GM10266 (cell line): ENCODE data around the gene SCLT1.

Experiments used
- DNase-seq: peaks from one replicate; pipeline ENCODE4 v3.0.0; 2012; ENCODE audit errors: extremely low spot score
- TF ChIP-seq, protein P1 (sequence below): IDR thresholded peaks from 2 replicates; pipeline ENCODE4 v1.5.1; 2012; ENCODE audit warnings: mild to moderate bottlenecking, low read depth; ENCODE audit not compliant: control insufficient read depth, insufficient read depth; ENCODE audit errors: missing control alignments

SCLT1 gene

GRCh38 chr4:128916832-128917231, 176.5 kb downstream of the SCLT1 start:
- peak; percentile 21 for DNase-seq
- TF ChIP-seq, protein P1, sequence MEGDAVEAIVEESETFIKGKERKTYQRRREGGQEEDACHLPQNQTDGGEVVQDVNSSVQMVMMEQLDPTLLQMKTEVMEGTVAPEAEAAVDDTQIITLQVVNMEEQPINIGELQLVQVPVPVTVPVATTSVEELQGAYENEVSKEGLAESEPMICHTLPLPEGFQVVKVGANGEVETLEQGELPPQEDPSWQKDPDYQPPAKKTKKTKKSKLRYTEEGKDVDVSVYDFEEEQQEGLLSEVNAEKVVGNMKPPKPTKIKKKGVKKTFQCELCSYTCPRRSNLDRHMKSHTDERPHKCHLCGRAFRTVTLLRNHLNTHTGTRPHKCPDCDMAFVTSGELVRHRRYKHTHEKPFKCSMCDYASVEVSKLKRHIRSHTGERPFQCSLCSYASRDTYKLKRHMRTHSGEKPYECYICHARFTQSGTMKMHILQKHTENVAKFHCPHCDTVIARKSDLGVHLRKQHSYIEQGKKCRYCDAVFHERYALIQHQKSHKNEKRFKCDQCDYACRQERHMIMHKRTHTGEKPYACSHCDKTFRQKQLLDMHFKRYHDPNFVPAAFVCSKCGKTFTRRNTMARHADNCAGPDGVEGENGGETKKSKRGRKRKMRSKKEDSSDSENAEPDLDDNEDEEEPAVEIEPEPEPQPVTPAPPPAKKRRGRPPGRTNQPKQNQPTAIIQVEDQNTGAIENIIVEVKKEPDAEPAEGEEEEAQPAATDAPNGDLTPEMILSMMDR, result no peak

DNA sequence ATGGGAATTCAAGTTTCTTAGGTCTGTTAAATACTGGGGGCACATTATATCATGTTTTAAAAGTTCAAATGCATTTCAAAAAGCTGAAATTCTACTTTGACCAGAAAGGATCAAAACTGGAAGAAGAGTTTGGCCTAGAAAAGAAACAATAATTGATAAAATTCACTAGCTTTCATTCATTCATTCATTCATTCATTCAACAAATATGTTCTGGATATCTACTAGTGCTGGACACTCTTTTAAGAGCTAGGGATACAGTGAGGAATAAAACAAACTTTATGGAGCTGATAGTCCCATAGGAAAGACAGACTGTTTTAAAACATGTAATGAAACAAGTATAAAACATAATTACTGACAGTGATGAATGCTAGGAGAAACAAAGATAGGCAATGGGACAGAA, 177.8 kb downstream of the SCLT1 start:
- DNase-seq, result no peak
- TF ChIP-seq, protein P1, result no peak

DNA sequence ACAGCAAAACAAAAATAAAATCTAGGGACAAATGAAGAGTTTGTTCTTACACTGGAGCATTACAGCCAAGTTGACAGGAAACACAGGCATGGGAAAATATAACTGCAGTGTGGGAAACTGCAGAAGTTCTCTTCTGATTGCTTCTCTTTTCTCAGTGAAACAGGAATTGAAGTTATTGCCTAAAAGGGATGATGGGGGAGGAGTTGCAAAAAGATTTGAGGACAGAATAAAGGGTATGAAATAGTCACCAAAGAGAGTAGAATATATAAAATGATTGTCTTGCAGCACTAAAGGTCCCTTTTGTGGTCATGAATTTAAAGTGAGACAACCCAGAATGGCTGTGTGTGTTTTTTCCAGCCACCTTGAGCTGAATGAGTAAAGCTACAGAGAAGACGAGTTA, 180.1 kb downstream of the SCLT1 start:
- TF ChIP-seq, protein P1, result no peak

GRCh38 chr4:128908735-128909134, 184.6 kb downstream of the SCLT1 start:
- TF ChIP-seq, protein P1, result no peak
- DNase-seq, result no peak

More for the DNA sequence above, 180.1 kb downstream of the SCLT1 start:
- DNase-seq, result peak; percentile 15

DNA sequence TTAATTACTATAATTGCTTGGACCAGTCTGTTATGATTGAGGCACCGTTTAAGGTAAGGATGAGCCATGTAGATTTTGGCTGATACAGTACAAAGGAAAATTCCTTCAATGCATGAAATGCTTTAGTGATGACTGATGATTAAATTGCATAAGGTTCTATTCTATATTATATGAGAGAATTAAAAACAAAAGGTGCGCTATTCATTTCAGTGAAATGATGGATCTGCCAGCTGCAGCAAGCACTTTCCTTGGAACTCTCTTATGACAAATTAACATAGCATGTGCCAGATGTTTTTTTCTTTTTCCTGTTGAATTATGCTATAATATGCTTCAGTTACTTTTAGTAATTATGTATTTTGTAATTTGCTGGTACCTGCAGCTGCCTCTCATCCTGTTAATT, 185.4 kb downstream of the SCLT1 start:
- DNase-seq, result no peak
- TF ChIP-seq, protein P1, result no peak

DNA sequence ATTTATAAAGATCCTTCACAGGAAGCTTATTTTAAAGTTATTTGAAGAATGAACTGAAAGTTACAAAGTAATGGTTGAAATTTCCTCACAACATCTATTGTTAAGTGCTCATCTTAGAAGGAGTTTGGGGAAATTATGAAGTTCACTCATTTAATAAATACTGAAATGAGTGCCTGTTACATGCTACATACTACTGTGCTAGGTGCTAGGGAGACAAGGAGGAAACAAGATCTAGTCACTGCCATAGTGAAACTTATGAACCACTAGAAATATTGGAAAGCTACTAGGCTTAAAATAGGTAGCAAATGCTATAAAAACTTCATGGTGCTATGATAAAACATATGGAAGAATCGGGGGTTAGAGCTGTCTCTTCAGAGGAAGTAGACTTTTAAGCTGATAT, 186.8 kb downstream of the SCLT1 start:
- DNase-seq, result no peak
- TF ChIP-seq, protein P1, result no peak

DNA sequence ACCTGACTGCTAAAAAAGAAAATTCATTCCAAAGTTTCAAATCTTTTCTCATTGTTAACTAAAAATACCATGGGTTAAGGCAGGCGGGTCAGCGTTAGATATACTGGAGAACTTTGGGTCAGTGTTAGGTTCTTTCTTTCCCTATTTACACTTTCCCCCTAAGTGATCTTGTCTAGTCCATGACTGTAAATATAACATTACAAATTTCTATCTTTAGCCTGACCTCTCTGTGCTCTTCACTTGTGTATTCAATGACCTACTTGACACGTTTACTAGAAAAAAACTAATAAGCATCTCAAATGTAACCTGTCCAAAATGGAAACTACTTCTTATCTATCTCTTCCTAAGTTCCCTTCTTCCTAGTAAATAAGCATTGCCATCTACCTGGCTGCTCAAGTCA, 188.5 kb downstream of the SCLT1 start:
- DNase-seq, result no peak
- TF ChIP-seq, protein P1, result no peak
